PC-9 (cell line): ENCODE results near the gene ABHD1. TPM values are rescaled to one million over a fixed set of nuclear protein-coding genes. Genes with fewer than 3 reads are reported as not detected.

ENCODE experiments used
- BruUV-seq: library from RNA; stranded (reverse); fragments of 400-500 nt; replicated peaks from 2 replicates; lab custom pipeline; 2021; lab: Mats Ljungman, UMichigan
- CTCF ChIA-PET: fragments of 300-600 bp; sonication (Branson Sonifier 250); formaldehyde crosslinking; loops from one replicate; lab custom pipeline; 2022; ENCODE audit warnings: antibody characterized with exemption; lab: Charles Lee
- POLR2A ChIA-PET: fragments of 300-600 bp; sonication (Branson Sonifier 250); formaldehyde crosslinking; loops from one replicate; lab custom pipeline; 2022; ENCODE audit warnings: antibody characterized with exemption; ENCODE audit not compliant: unreplicated experiment; lab: Charles Lee
- DNase-seq, 2 experiments: peaks; one replicate each; pipeline versions ENCODE4 v3.0.0 to v3.0.0-alpha.2; 2015 to 2022; ENCODE audit warnings: mixed read lengths in 1 of 2
- H2AFZ ChIP-seq: fragments of 200-600 bp; sonication (generic); 2 replicates; pipeline ENCODE4 v1.8.1; 2017; ENCODE audit warnings: antibody characterized with exemption
- H3F3A ChIP-seq: fragments of 200-600 bp; sonication (generic); 2 replicates; pipeline ENCODE4 v1.8.1; 2017; ENCODE audit warnings: antibody characterized with exemption, mild to moderate bottlenecking, low read depth; ENCODE audit not compliant: insufficient read depth
- H3K27ac ChIP-seq: fragments of 200-600 bp; sonication (generic); 2 replicates; pipeline ENCODE4 v1.6.1; 2016; ENCODE audit warnings: mixed run types
- H3K27me3 ChIP-seq: fragments of 200-600 bp; sonication (generic); 2 replicates; pipeline ENCODE4 v1.6.1; 2016; ENCODE audit warnings: low read depth, mixed run types; ENCODE audit not compliant: insufficient read depth
- H3K36me3 ChIP-seq: fragments of 200-600 bp; sonication (generic); 2 replicates; pipeline ENCODE4 v1.6.1; 2016; ENCODE audit warnings: low read depth, mixed run types
- H3K4me1 ChIP-seq: fragments of 200-600 bp; sonication (generic); replicated peaks from 2 replicates; pipeline ENCODE4 v1.6.1; 2016; ENCODE audit warnings: mixed run types; ENCODE audit not compliant: insufficient read depth
- H3K4me2 ChIP-seq: fragments of 200-600 bp; sonication (generic); 2 replicates; pipeline ENCODE4 v1.6.1; 2017; ENCODE audit warnings: mixed run types
- H3K4me3 ChIP-seq: fragments of 200-600 bp; sonication (generic); 2 replicates; pipeline ENCODE4 v1.6.1; 2016; ENCODE audit warnings: mixed run types
- H3K79me2 ChIP-seq: fragments of 200-600 bp; sonication (generic); 2 replicates; pipeline ENCODE4 v1.6.1; 2017; ENCODE audit warnings: low read depth, mixed run types
- H3K9me2 ChIP-seq: fragments of 200-600 bp; sonication (generic); 2 replicates; pipeline ENCODE4 v1.8.1; 2017; ENCODE audit warnings: mild to moderate bottlenecking; ENCODE audit not compliant: insufficient read depth
- H3K9me3 ChIP-seq: fragments of 200-600 bp; sonication (generic); 2 replicates; pipeline ENCODE4 v1.8.1; 2016; ENCODE audit warnings: low read depth; ENCODE audit not compliant: insufficient read depth
- H4K20me1 ChIP-seq: fragments of 200-600 bp; sonication (generic); 2 replicates; pipeline ENCODE4 v1.8.1; 2017; ENCODE audit not compliant: insufficient read depth
- CTCF ChIP-seq: fragments of 200-600 bp; sonication (generic); conservative IDR thresholded peaks from 2 replicates; pipeline ENCODE4 v1.6.1; 2017; ENCODE audit warnings: mixed run types, antibody characterized with exemption, mild to moderate bottlenecking, moderate library complexity
- EZH2 ChIP-seq: fragments of 200-600 bp; sonication (generic); IDR thresholded peaks from 2 replicates; pipeline ENCODE4 v1.8.0; 2017; ENCODE audit warnings: antibody characterized with exemption, low read depth
- intact Hi-C: fragments of 100-400 bp; cut with micrococcal nuclease; formaldehyde crosslinking; loops from one replicate; pipeline ENCODE4 v1.10.0; 2022; ENCODE audit not compliant: unreplicated experiment
- total RNA-seq: library from RNA; stranded (reverse); gene quantifications from 2 replicates; pipeline ENCODE4 v1.2.3, GENCODE V29; 2021

The ABHD1 gene
- total RNA-seq, 1 experiment from 2014 or later = not detected

GRCh38 chr2:27086090-27086723, 37.4 kb upstream of the ABHD1 start:
- BruUV-seq = no TSS peak
- intact Hi-C loops = loop anchor here (1.0 kb wide), 2 partner anchors 35 to 125 kb away; partner anchors contain the start of gene AGBL5
- H3K27ac ChIP-seq = no peak overlapping the region

GRCh38 chr2:27086724-27087593, 36.7 kb upstream of the ABHD1 start, which contains the start of gene KHK:
KHK (plus strand) TSS chr2:27086772; CDS start chr2:27087260, 488 bp downstream.
- intact Hi-C loops = loop anchor here (1.0 kb wide), 2 partner anchors 36 to 126 kb away; partner anchors contain the start of gene AGBL5
- Histone ChIP-seq H3K27ac (no peak within 1 kb of the TSS), H3K4me1 (peaks cover 18% of the 10 kb centered on the region), H3K36me3 (no peaks in the 10 kb centered on the region), H3K79me2 (no peaks in the 10 kb centered on the region), H2AFZ (peak within 1 kb of the TSS; percentile 100), H3F3A (peaks cover 6% of the 10 kb centered on the region; the same call in 1 of the 2 replicates), H3K27me3 (no peaks in the 10 kb centered on the region), H4K20me1 (no peaks in the 10 kb centered on the region), H3K9me2 (no peaks in the 10 kb centered on the region), H3K9me3 (no peaks in the 10 kb centered on the region), H3K4me2 (peak within 1 kb of the TSS; percentile 87), H3K4me3 (peak within 1 kb of the TSS; percentile 94)
- ChIA-PET POLR2A (interaction anchor here (0.6 to 0.7 kb wide), 4 partner anchors 9 to 1075 kb away, joined by 3 to 5 read pairs (median 3); no protein-coding TSS in a partner anchor), CTCF (interaction anchor here (0.5 to 1.5 kb wide), 6 partner anchors 10 to 198 kb away, joined by 3 to 27 read pairs (median 8); no protein-coding TSS in a partner anchor)
- TF ChIP-seq CTCF = no peak
- TF ChIP-seq EZH2 = no peak
- peak; percentile 36 to 53 for DNase-seq
- BruUV-seq = no TSS peak

More at GRCh38 chr2:27086090-27086723, 37.4 kb upstream of the ABHD1 start:
- peak; percentile 79 to 97 for DNase-seq
- Histone ChIP-seq H3K4me3 (peak overlapping the region; percentile 94), H3K36me3 (no peaks in the 10 kb centered on the region), H3K9me2 (no peaks in the 10 kb centered on the region), H3K4me2 (peak overlapping the region; percentile 87), H3K4me1 (peaks cover 25% of the 10 kb centered on the region), H3K79me2 (no peaks in the 10 kb centered on the region), H3K27me3 (no peaks in the 10 kb centered on the region), H3F3A (peaks cover 9% of the 10 kb centered on the region; the same call in 1 of the 2 replicates), H3K9me3 (no peaks in the 10 kb centered on the region), H2AFZ (peak overlapping the region; percentile 100), H4K20me1 (no peaks in the 10 kb centered on the region)
- POLR2A ChIA-PET = no interaction called here
- CTCF ChIA-PET = interaction anchor here (0.5 to 1.5 kb wide), 4 partner anchors 11 to 197 kb away, joined by 3 to 27 read pairs (median 4); no protein-coding TSS in a partner anchor
- no peak for TF ChIP-seq EZH2
- TF ChIP-seq CTCF = peak; percentile 76

- intact Hi-C loops = no loop called here
- TF ChIP-seq EZH2 = no peak
- no peak for TF ChIP-seq CTCF
These were observed 35.7 kb upstream of the ABHD1 start for GRCh38 chr2:27087823-27088410.

More at GRCh38 chr2:27087823-27088410, 35.7 kb upstream of the ABHD1 start:
- no peak overlapping the region for H3K27ac ChIP-seq
- no TSS peak for BruUV-seq
- peaks cover 6% of the 10 kb centered on the region; the same call in 1 of the 2 replicates for H3F3A ChIP-seq
- H3K4me2 ChIP-seq = peak overlapping the region; percentile 87; the same call in 1 of the 2 replicates
- H3K27me3 ChIP-seq = no peaks in the 10 kb centered on the region
- H3K4me3 ChIP-seq = no peak overlapping the region
- peaks cover 17% of the 10 kb centered on the region for H3K4me1 ChIP-seq
- H3K9me2 ChIP-seq = no peaks in the 10 kb centered on the region
- H4K20me1 ChIP-seq = no peaks in the 10 kb centered on the region
- H3K9me3 ChIP-seq = no peaks in the 10 kb centered on the region
- no peak overlapping the region for H2AFZ ChIP-seq
- DNase-seq = no peak
- H3K79me2 ChIP-seq = no peaks in the 10 kb centered on the region
- H3K36me3 ChIP-seq = no peaks in the 10 kb centered on the region
- POLR2A ChIA-PET = no interaction called here
- CTCF ChIA-PET = interaction anchor here (0.5 to 1.5 kb wide), 5 partner anchors 9 to 217 kb away, joined by 3 to 27 read pairs (median 7); no protein-coding TSS in a partner anchor
